Naive thymus-derived CD4-positive, alpha-beta T cell (primary cell): Measurements from ENCODE around the gene CDRT15L2. TPM values are rescaled to one million over a fixed set of nuclear protein-coding genes. Genes with fewer than 3 reads are reported as not detected.
"Not testable (repeated sequence)": the region's sequence is repeated elsewhere in the genome, so short reads cannot be mapped to it uniquely, and the experiment has no call there.

ENCODE experiments used
- ATAC-seq: fragments of 150-1000 bp; cut with Tn5 transposase; 2 replicates; pipeline ENCODE4 v1.10.0; 2021; ENCODE audit warnings: mild to moderate bottlenecking, moderate library complexity
- CTCF ChIA-PET: fragments of 350-600 bp; sonication (Branson Sonifier 250); formaldehyde crosslinking; loops from one replicate; lab custom pipeline; 2021; ENCODE audit warnings: antibody characterized with exemption; lab: Charles Lee
- POLR2A ChIA-PET: fragments of 350-600 bp; sonication (Branson Sonifier 250); formaldehyde crosslinking; loops from one replicate; lab custom pipeline; 2021; ENCODE audit warnings: antibody characterized with exemption, inconsistent platforms; lab: Charles Lee
- DNase-seq, 9 donors: peaks; one replicate each; pipeline versions ENCODE4 v3.0.0 to v3.0.0-alpha.2; 2020 to 2022; ENCODE audit warnings: mixed read lengths in 1 of 9
- H3K27ac ChIP-seq: one replicate; pipeline ENCODE4 v1.7.0; 2013; ENCODE audit warnings: mild to moderate bottlenecking, low read depth, low read length, moderate library complexity
- H3K27me3 ChIP-seq, 2 donors: one replicate each; pipeline ENCODE4 v1.7.0; 2013; ENCODE audit warnings: low read length in 2 of 2, mild to moderate bottlenecking in 2 of 2, moderate library complexity in 2 of 2; ENCODE audit not compliant: control insufficient read depth in 2 of 2, insufficient read depth in 2 of 2
- H3K36me3 ChIP-seq, 3 experiments: 1 replicate in 2 of 3; 2 replicates in 1 of 3; pipeline ENCODE4 v1.7.0; 2013; ENCODE audit warnings: low read length in 3 of 3, mild to moderate bottlenecking in 3 of 3, moderate library complexity in 1 of 3; ENCODE audit not compliant: insufficient read depth in 3 of 3, control insufficient read depth in 2 of 3
- H3K4me1 ChIP-seq, 2 donors: one replicate each; pipeline ENCODE4 v1.7.0; 2013; ENCODE audit warnings: low read length in 2 of 2, mild to moderate bottlenecking in 2 of 2, moderate library complexity in 1 of 2; ENCODE audit not compliant: control insufficient read depth in 2 of 2, insufficient read depth in 2 of 2
- H3K4me3 ChIP-seq: 2 replicates; pipeline ENCODE4 v1.7.0; 2013; ENCODE audit warnings: mild to moderate bottlenecking, low read length
- H3K9me3 ChIP-seq, 3 experiments: 1 replicate in 2 of 3; 2 replicates in 1 of 3; pipeline ENCODE4 v1.7.0; 2013; ENCODE audit warnings: low read length in 3 of 3; ENCODE audit not compliant: control insufficient read depth in 2 of 3
- H3K27ac Mint-ChIP-seq, 9 donors: one replicate each; pipeline ENCODE4 v1.8.0; 2020 to 2022; ENCODE audit warnings: mixed read lengths in 9 of 9, mild to moderate bottlenecking in 8 of 9, moderate library complexity in 5 of 9, inconsistent platforms in 2 of 9
- H3K27me3 Mint-ChIP-seq, 5 donors: one replicate each; pipeline ENCODE4 v1.8.0; 2021 to 2022; ENCODE audit warnings: mixed read lengths in 5 of 5, mild to moderate bottlenecking in 1 of 5
- H3K36me3 Mint-ChIP-seq, 5 donors: one replicate each; pipeline ENCODE4 v1.8.0; 2020 to 2022; ENCODE audit warnings: mixed read lengths in 5 of 5, mild to moderate bottlenecking in 3 of 5, inconsistent platforms in 1 of 5
- H3K4me1 Mint-ChIP-seq, 7 donors: one replicate each; pipeline ENCODE4 v1.8.0; 2020 to 2022; ENCODE audit warnings: mixed read lengths in 7 of 7, mild to moderate bottlenecking in 3 of 7, inconsistent platforms in 1 of 7
- H3K4me3 Mint-ChIP-seq, 10 donors: one replicate each; pipeline ENCODE4 v1.8.0; 2020 to 2022; ENCODE audit warnings: mild to moderate bottlenecking in 10 of 10, mixed read lengths in 10 of 10, moderate library complexity in 6 of 10, inconsistent platforms in 2 of 10
- H3K9me3 Mint-ChIP-seq, 11 donors: one replicate each; pipeline ENCODE4 v1.8.0; 2020 to 2022; ENCODE audit warnings: mixed read lengths in 11 of 11, mild to moderate bottlenecking in 4 of 11, inconsistent platforms in 1 of 11, moderate library complexity in 1 of 11
- intact Hi-C, 2 donors: fragments of 100-400 bp; cut with micrococcal nuclease; formaldehyde crosslinking; loops; one replicate each; pipeline ENCODE4 v1.15.1; 2023
- polyA plus RNA-seq, 2 donors: library from polyadenylated mRNA; unstranded; fragments of 300-500 nt; fragmentation: Illumina TruSeq; gene quantifications; one replicate each; pipeline ENCODE4 v1.2.3, GENCODE V29; 2021
- total RNA-seq, 6 experiments: library from RNA in 5 of 6; stranded (reverse) in 5 of 6; gene quantifications; 1 replicate in 5 of 6; 2 replicates in 1 of 6; pipeline ENCODE4 v1.2.3 and lab custom pipeline; 2021 to 2026

The CDRT15L2 gene
- total and polyA plus RNA-seq, 7 experiments from 2014 or later, result not detected

DNA sequence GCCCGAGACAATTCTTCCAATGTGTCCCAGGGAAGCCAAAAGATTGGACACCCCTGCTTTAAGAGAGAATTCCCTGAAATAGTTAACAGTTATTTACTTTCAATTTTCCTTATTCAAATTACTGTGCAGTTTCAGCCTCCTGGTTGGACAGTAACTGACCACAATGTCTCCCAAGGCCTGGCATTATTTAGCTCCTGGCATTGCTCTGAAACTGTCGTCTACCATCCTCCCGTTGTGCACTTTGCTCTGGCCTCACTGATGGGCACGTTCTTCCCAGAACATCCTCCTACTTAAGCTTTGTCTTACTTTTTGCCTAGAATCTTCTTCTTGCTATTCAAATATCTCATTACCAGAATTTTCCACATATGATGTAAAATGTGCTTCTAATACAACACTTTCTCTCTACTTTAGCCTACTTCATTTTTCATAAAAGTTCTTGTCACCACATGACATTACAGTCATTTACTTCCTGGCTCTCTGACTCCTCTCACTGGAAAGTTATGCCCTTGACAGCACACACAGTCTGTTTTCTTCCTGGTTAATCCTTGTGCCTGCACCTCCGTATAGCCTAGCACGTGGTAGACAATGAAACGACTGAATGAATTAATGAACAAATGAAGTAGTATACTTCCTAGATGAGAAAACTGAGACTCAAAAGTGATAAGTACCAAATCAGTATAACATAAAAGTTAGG lies 37.5 kb upstream of the CDRT15L2 start:
- POLR2A ChIA-PET, H3K4me1 Mint-ChIP-seq, ATAC-seq, intact Hi-C loops, H3K9me3 Mint-ChIP-seq, H3K9me3 ChIP-seq, H3K27ac ChIP-seq, H3K36me3 Mint-ChIP-seq, H3K27me3 Mint-ChIP-seq, CTCF ChIA-PET, H3K4me1 ChIP-seq, H3K27me3 ChIP-seq, H3K4me3 ChIP-seq, H3K4me3 Mint-ChIP-seq, H3K36me3 ChIP-seq: not testable (repeated sequence)
- peak overlapping the region in 3 of 9 donors; percentile 9 to 84 (median 18) for H3K27ac Mint-ChIP-seq
- DNase-seq, result peak in 1 of 9 donors; percentile 9

DNA sequence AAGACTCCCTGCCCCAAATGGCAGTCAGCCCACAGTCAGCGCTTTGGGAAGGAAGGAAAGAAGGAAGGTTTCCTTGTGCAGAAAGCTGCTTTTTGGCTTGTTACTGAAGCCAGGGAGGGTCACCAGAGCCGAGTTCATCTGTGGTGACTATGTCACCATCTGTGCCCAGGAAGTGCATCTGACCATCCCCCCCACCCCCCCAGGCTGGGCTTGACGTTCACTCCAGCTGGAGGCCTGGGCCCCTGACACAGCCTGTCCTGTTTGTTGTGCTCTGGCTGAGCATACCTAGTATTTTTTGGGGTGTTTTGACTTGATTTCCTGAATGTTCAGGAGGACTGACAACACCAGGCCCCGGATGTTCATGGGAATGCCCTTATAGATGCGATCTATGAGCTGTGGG lies 31.6 kb upstream of the CDRT15L2 start:
- CTCF ChIA-PET, H3K27me3 ChIP-seq, H3K27ac ChIP-seq, H3K36me3 Mint-ChIP-seq, intact Hi-C loops, DNase-seq, ATAC-seq, H3K4me3 Mint-ChIP-seq, H3K27ac Mint-ChIP-seq, H3K4me3 ChIP-seq, POLR2A ChIA-PET, H3K36me3 ChIP-seq, H3K9me3 ChIP-seq, H3K27me3 Mint-ChIP-seq, H3K4me1 ChIP-seq, H3K9me3 Mint-ChIP-seq, H3K4me1 Mint-ChIP-seq: not testable (repeated sequence)

DNA sequence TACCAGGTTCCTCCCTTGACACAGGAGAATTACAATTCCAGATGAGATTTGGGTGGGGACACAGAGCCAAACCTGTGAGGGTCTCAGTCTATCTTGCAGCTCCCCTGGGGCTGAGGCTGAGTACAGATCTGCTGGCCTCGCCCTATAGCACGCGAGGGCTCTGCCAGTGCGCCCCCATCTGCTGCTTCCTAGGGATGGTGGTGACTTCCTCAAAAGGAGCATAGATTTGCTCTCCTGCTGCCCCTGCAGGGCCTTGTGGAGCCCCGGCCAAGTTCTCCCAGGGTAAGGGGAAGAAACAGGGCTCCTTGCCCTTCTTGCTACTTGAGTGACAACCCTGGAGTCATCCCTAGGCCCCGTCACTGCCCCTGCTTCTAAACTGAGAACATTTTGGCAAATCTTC lies 26.6 kb upstream of the CDRT15L2 start:
- H3K27me3 ChIP-seq, H3K36me3 Mint-ChIP-seq, H3K27ac ChIP-seq, H3K9me3 ChIP-seq, H3K9me3 Mint-ChIP-seq, CTCF ChIA-PET, H3K27ac Mint-ChIP-seq, H3K4me3 Mint-ChIP-seq, H3K4me3 ChIP-seq, H3K36me3 ChIP-seq, H3K4me1 Mint-ChIP-seq, ATAC-seq, DNase-seq, H3K27me3 Mint-ChIP-seq, POLR2A ChIA-PET, H3K4me1 ChIP-seq, intact Hi-C loops: not testable (repeated sequence)

DNA sequence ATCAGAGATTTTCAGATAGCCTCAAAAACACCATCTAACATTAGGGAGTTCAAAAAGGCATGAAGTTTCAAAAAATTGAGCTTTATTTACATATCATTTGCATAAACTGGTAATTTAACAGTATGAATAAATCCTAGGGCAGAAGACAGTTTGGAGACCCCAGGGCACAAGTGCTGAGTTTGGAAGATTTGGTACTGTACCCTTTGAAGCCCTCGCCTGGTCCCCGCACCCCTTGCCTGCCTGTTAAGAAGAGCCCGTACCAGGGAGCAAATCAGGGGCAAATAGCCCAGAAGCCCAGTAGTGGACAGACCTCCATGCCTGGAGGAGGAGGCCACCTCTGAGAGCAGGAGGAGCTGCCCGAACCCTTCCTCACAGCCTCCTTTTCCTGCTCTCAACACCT lies 24.8 kb upstream of the CDRT15L2 start:
- H3K27ac ChIP-seq, H3K4me3 Mint-ChIP-seq, H3K36me3 Mint-ChIP-seq: not testable (repeated sequence)

DNA sequence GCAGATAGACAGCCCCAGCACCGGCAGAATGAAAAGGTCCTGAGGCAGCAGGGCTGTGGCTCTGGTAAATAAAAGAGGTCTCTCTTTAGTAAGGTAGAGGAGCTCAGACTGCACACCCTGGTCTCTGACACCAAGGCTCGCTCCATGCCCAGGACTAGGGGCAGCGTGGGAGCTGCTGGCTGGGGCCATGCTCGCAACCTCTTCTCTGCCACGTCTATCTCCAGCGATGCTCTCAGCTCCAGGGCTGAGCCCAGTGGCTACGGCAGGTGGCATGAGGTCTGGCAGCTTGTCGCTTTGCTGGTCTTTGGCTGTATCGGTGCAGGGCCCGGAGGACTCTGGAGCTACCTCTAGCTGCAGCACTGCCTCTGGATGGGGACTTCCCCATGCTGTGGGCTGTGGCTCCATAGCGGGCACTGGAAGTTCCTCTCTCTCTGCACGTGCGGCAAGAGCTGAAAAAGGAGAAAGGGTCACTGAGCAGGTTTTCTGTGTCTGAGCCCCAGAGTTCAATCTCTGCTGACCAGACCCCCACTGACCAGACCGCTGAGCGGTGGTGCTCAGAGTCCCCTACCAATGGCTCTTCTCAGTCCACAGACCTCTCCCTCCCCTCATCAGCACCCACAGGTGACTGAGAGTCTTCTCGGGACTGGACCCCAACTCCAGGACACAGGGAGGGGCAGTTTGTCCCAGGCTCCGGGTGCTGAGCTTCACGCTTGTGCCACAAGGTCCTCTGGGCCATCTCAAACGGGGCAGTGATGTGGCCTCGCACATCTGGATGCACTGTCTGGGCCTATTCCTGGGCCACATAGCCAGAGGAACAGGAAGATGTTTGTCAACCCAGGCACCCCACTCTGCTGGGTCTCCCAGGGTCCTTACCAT lies 24.2 kb upstream of the CDRT15L2 start:
- H3K27ac ChIP-seq, H3K27ac Mint-ChIP-seq, H3K9me3 ChIP-seq, H3K27me3 Mint-ChIP-seq, CTCF ChIA-PET, H3K4me3 ChIP-seq, H3K36me3 ChIP-seq, H3K4me1 Mint-ChIP-seq, intact Hi-C loops, H3K36me3 Mint-ChIP-seq, DNase-seq, H3K4me1 ChIP-seq, H3K27me3 ChIP-seq, H3K9me3 Mint-ChIP-seq, H3K4me3 Mint-ChIP-seq, POLR2A ChIA-PET: not testable (repeated sequence)
- peak; percentile 86 for ATAC-seq

More for the DNA sequence above, 24.8 kb upstream of the CDRT15L2 start:
- H3K9me3 Mint-ChIP-seq, H3K36me3 ChIP-seq, intact Hi-C loops, POLR2A ChIA-PET, H3K27me3 ChIP-seq, H3K9me3 ChIP-seq, ATAC-seq, CTCF ChIA-PET, H3K4me3 ChIP-seq, H3K27me3 Mint-ChIP-seq, H3K27ac Mint-ChIP-seq, DNase-seq, H3K4me1 ChIP-seq, H3K4me1 Mint-ChIP-seq: not testable (repeated sequence)

DNA sequence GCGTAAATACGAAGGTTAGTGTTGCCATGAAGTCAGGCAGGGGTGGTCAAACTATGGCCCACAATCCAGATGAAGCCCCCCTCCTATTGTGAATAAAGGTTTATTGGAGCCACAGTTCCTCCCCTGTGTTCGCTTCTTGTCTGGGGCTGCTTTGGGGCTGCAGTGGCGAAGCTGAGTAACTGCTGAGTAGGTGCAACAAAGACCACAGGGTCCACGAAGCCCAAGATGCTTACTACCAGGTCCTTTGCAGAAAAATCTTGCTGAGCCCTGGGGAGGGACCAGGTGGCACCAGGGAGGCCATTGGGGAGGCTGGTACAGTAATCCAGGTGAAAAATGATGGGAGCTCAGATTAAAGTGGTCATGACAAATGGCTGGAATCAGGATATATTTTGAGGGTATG lies 21.4 kb upstream of the CDRT15L2 start:
- H3K4me1 Mint-ChIP-seq, H3K4me3 ChIP-seq, H3K36me3 ChIP-seq, ATAC-seq, H3K9me3 ChIP-seq, H3K9me3 Mint-ChIP-seq, DNase-seq, intact Hi-C loops, H3K4me1 ChIP-seq, CTCF ChIA-PET, H3K4me3 Mint-ChIP-seq, H3K27me3 Mint-ChIP-seq, H3K27me3 ChIP-seq, POLR2A ChIA-PET, H3K36me3 Mint-ChIP-seq, H3K27ac ChIP-seq: not testable (repeated sequence)
- H3K27ac Mint-ChIP-seq, result peak overlapping the region in 1 of 9 donors; percentile 13

DNA sequence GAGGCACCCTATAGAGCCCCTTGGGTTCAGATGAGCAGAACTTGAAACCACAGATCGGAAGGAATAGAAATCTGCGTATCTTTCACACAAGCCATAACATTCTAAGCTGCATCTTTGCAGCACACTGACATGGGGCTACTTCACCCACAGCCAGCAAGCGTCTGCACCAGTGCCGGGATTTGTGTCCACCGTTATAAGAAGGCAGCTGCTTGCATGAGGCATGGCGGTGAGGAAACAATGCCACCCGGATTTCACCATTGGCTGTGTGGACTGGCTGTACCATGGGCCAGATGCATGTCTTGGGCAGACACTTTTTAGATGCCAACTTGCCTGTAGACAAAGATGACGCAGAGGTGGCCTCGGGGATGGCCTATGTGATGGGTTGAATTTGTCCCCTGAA lies 20.5 kb upstream of the CDRT15L2 start:
- H3K36me3 Mint-ChIP-seq, H3K27ac Mint-ChIP-seq, H3K4me3 Mint-ChIP-seq: not testable (repeated sequence)

More for the DNA sequence above, 20.5 kb upstream of the CDRT15L2 start:
- H3K27me3 Mint-ChIP-seq, DNase-seq, CTCF ChIA-PET, H3K4me1 Mint-ChIP-seq, H3K27ac ChIP-seq, intact Hi-C loops, H3K4me3 ChIP-seq, H3K27me3 ChIP-seq, POLR2A ChIA-PET, H3K9me3 Mint-ChIP-seq, H3K9me3 ChIP-seq, H3K4me1 ChIP-seq, H3K36me3 ChIP-seq, ATAC-seq: not testable (repeated sequence)
